ENCODE data around the gene PSD2.

Gene PSD2

GRCh38 chr5:139837711-139838380 lies 42.2 kb downstream of the PSD2 start:
- no peak for DNase-seq (ENCODE audit: low read depth)

- DNase-seq (ENCODE audit: low read depth), result no peak
Observed at GRCh38 chr5:139838381-139839197, 43.0 kb downstream of the PSD2 start.

DNA sequence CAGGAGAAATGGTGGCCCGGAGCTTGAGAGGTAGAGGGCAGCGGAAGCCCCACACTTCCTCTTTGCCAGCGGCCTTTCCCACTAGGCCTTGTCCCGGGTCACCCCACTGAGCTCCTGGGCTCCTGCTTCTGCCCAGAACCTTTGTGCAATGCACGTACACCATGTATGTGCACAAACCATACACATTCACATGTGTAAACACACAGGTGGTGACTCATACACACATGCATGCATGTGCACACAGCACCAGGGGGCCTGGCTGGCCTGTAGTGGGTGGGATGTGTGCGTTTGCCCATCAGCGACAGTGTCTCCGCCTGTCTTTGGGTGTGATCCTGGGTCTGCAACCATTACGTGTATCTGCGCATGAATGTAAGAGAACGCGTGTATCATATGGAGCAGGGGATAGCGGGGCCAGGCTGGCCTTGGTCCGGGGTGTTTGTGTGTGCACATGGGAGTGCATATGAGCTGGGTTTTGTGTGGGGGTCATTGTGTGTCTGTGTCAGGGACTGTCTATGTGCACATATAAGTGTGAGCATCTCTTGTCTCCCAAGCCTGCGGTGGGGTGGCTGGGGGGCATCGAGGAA lies 43.7 kb downstream of the PSD2 start:
- DNase-seq (ENCODE audit: low read depth), result no peak

DNA sequence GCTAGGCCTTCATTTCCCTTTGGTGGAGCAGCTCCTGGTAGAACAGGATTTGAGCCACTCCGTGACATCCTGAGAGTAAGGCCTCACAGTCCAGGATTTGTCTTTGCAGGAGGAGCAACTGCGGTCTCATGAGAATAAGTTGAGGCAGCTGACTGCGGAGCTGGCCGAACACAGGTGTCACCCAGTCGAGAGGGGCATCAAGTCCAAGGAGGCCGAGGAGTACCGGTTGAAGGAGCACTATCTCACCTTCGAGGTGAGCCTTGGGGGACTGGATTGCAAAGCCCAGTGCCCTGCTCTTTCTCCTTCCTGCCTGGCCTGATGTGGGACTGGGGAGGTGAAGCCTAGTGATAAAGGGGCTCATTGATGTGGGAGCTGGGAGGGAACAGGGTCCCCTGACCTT lies 44.3 kb downstream of the PSD2 start:
- no peak for DNase-seq (ENCODE audit: low read depth)

- DNase-seq (ENCODE audit: low read depth), result no peak
Observed at GRCh38 chr5:139841549-139841948, 45.9 kb downstream of the PSD2 start.

DNA sequence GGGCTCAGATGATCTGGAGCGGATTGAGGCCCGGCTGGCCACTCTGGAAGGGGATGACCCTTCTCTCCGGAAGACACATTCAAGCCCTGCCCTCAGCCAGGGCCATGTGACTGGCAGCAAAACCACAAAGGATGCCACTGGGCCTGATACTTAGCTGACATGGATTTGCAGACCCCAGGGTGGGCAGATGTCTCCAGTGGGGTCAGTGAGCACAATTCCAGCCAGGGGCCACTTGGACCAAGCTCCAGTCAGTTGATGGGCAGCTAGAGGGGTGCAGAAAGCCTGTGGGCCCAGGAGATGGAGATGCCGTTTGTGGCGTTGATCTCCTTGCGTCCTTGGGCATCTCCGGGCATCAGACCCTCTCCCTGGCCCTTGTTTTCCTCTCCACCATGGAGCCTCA lies 46.7 kb downstream of the PSD2 start:
- no peak for DNase-seq (ENCODE audit: low read depth)

- DNase-seq (ENCODE audit: low read depth), result no peak
Observed at GRCh38 chr5:139843991-139844390, 48.4 kb downstream of the PSD2 start.

- DNase-seq (ENCODE audit: low read depth), result peak; percentile 74
Observed at GRCh38 chr5:139844472-139845145, 49.0 kb downstream of the PSD2 start.

DNA sequence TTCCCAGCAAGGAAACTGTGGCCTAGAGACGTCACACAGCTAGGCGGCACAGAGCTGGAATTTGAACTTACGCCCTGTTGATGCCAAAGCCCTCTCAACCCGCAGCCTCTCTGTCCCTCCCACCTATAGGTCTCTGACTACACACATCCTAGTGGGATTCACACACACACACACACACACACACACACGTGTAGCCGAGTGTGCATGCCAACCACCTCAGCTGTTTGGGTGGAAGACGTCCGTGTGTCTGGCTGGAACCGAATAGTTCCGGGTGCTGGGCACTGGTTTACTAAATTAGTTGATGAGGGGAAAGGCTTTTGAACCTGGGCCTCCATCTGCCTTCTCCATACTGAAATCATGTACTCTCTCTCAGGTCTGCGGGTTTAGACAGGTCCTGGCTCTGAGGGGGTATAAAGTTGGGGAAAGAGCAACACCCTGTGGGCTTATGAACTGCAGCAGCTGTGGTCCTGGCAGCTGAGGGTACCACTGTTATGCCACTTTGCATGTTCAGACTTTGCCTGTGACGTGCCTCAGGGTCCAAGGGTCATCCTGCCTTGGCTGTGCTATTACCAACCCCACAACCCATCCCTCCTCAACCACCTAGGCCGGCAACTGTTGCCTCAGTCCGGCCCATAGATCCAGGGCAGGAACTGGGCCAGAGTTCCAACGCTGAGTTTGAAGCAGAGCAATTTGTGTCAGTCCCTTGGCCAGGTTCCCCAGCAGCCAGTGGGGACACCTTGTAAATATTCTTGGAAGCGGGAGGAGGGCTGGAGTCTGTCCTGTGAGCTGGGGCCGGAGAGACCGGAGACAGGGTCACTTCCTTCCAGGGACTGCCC lies 50.5 kb downstream of the PSD2 start:
- no peak for DNase-seq (ENCODE audit: low read depth)

DNA sequence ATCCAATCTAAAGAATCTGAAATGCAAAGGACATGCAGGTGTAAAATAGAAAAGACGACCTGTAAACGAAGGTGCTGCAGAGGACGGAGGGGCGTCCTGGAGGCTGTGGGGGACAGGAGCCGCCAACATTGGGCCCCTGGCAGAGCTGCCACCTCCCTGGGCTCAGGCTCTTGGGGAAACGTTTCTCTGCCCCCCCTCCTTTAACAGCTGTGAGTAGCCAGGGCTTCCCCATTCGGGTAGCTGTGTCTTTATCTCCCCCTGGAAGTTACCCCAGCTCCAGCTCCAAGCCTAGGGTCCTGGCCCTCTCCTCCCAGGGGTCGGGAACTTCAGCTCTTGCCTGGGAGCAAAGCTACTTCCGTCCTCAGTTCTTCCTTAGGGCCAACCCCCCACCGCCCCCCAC lies 51.5 kb downstream of the PSD2 start:
- no peak for DNase-seq (ENCODE audit: low read depth)

GRCh38 chr5:139847790-139848507 lies 52.3 kb downstream of the PSD2 start:
- DNase-seq (ENCODE audit: low read depth), result peak; percentile 76

DNA sequence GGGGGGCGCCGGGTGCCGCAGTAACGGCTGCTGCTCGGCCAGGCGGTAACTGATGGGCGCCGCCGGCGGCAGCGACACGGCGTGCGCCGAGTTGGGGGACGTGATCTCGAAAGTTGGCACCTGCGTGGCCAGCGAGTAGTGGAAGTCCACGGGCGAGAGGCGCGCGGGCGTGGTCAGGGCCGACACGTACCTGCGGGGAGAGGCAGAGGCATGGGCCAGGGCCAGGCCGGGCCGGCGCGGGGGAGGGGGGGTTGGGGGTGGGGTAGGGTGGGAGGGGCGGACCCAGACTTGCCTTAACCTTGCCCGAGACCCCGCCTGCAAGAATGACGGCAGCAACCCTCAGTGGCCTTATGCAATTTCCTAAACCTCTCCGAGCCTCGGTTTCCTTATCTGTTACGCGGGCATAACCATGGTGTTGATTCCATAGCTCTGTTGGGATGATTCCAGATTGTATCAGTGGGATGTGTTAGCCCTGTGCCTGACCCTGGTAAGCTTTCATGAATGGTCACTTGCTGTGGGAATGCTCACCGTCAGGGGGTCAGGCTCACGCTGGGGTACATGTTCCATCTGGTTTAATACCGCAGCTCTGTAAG lies 53.0 kb downstream of the PSD2 start:
- no peak for DNase-seq (ENCODE audit: low read depth)

GRCh38 chr5:139849501-139849900 lies 53.9 kb downstream of the PSD2 start:
- DNase-seq (ENCODE audit: low read depth), result no peak

- DNase-seq (ENCODE audit: low read depth), result no peak
Observed at GRCh38 chr5:139849942-139850341, 54.3 kb downstream of the PSD2 start.

DNA sequence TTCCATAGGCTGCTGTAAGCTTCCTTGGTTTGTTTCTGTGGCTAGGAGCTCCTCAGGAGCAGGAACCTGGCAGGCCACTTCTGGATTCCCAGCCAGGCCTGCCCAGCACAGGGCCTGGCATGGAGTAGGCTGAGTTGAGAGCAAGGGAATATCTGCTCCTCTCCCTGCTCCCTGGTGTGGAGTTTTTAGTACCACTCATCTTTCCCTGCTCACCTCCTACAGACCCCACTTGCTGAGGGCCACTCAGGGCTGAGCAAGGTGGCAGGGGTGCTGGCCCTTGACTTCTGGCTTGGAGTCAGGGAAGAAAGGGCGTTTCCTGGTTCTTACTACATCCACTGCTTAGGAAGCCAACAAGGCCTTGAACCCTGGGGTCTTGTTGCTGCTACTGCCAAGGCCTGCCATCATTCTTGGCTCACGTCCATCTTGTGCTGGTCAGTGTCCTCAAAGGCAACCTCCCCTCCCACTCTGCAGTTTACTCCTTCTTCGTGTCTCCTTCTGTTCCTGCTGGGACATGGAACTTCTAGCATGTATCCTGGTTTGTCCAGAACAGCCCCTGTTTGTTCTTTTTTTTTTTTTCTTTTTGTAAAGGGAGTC lies 54.9 kb downstream of the PSD2 start:
- DNase-seq (ENCODE audit: low read depth), result no peak

DNA sequence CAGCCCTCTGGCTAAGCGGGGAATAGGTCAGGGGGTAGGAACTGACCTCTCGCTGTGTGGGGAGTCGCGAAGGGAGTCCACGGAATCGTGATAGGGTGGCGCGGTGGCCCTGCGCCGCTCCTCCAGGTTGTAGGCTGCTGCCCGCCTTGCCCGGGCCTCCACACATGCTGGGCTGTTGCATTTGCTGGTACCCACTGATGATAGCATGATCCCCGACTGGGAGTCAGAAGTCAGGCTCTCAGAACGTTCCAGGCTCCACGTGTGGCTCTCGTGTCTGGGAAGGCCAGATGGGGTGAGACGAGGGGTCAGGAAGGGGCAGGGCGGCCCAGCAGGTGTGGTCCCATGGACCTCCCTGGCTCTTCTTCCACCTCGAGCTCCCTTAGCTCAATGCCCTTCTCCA lies 56.0 kb downstream of the PSD2 start:
- no peak for DNase-seq (ENCODE audit: low read depth)

DNA sequence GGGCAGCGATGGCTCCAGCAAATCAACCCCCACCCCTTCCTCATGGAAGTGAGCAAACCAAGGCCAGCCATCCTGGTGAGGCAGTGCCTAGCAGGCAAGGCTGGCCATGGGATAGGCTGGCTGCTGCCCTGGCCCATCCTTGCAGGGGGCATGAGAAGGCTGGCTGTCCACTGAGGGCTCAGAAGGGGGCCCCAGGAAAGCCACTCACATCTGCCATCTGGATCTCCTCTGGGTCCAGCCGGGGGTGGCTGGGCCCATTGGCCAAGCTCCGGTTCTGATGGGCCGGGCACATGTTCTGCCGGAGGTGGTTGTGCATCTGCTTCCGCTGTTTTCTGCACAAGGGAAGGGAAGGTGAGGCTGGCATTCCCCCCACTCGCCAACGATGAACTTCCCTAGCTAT lies 57.1 kb downstream of the PSD2 start:
- no peak for DNase-seq (ENCODE audit: low read depth)

DNA sequence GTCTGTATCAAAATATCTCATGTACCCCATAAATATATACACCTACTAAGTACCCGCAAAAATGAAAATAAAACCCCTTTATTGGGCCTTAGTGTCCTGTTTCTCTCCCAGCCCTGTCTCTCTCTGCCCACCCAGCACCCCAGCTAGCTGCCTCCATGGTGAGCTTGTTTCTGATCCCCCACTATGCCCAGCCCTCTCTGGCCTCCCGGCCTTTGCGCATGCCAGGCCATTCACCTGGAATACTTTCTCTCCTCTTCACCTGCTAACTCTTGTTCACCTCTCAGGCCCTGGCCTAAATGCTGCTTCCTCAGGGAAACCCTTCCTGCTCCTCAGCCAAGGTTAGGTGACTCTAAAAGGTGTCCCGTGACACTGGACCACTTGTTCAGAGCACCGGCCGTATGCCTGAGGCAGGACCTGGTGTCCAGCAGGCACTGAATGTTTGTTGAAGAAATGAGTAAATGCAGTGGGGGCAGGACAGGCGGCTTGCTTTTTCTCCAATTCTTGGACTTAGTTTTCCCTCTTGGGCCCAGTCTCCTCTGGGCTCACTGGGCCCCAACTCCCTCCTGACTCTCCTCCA lies 58.5 kb downstream of the PSD2 start:
- no peak for DNase-seq (ENCODE audit: low read depth)

GRCh38 chr5:139854953-139855352 lies 59.3 kb downstream of the PSD2 start:
- no peak for DNase-seq (ENCODE audit: low read depth)

DNA sequence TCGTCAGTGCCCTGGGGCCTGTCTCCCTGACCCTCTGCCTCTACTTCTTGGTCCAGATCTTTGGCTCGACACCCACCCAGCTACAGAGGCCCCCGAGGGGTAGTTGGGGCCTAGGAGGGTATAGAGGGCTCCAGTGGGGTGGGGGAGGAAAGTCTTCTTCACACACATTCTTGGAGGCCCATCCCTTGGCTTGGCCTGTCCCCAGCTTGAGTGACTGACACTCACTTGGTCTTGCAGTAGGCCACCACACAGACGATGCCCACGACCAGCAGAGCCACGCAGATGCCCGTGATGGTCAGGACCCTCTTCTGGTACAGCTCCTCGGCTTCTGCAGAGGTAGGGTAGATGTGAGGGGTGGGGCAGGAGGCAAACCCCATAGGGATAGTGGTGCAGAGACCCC lies 59.8 kb downstream of the PSD2 start:
- no peak for DNase-seq (ENCODE audit: low read depth)

Measured in activated T-cell treated with anti-CD3 and anti-CD28 coated beads for 48 hours (primary cell).